Measurements from ENCODE around the gene SLC7A9. TPM values are rescaled to one million over a fixed set of nuclear protein-coding genes. Genes with fewer than 3 reads are reported as not detected.

SLC7A9 gene
- polyA plus RNA-seq, 1 experiment: not detected

DNA sequence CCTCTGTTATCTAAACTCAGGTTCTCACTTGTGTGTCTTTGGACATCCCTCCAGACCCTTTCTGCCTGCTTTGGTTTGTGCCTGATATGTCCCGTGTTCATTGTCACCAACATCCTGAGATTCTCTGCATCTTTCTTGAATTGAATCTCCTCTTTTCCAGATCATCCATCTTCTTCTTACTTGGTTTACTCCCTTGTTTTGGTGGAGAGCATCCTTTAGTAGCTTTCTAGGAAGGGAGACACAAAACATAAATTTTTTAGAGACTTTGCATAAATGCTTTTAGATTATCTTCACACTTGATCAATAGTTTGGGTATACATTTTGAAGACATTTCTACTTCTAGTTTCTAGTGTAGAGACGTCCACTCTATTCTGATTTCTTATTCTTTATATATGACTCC is 88.3 kb downstream of the SLC7A9 start:
- POLR2A ChIA-PET: no interaction called here
- no peaks in the 10 kb centered on the region for H3K27me3 ChIP-seq (ENCODE audit: control insufficient read depth, insufficient read depth, low read length)
- no peak for DNase-seq (ENCODE audit: low read depth, low spot score)
- CTCF ChIA-PET: no interaction called here
- no peaks in the 10 kb centered on the region; the same call in 1 of the 2 replicates for H3K9me3 ChIP-seq (ENCODE audit: control insufficient read depth, insufficient read depth, low read length)
- TF ChIP-seq, protein P1, sequence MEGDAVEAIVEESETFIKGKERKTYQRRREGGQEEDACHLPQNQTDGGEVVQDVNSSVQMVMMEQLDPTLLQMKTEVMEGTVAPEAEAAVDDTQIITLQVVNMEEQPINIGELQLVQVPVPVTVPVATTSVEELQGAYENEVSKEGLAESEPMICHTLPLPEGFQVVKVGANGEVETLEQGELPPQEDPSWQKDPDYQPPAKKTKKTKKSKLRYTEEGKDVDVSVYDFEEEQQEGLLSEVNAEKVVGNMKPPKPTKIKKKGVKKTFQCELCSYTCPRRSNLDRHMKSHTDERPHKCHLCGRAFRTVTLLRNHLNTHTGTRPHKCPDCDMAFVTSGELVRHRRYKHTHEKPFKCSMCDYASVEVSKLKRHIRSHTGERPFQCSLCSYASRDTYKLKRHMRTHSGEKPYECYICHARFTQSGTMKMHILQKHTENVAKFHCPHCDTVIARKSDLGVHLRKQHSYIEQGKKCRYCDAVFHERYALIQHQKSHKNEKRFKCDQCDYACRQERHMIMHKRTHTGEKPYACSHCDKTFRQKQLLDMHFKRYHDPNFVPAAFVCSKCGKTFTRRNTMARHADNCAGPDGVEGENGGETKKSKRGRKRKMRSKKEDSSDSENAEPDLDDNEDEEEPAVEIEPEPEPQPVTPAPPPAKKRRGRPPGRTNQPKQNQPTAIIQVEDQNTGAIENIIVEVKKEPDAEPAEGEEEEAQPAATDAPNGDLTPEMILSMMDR (IDR thresholded peaks at IDR 0.05; ENCODE audit: low read depth, low read length): no peak
- no peak overlapping the region for H3K27ac ChIP-seq (ENCODE audit: low read depth, low read length)
- no peak overlapping the region for H3K4me3 ChIP-seq (ENCODE audit: low read depth, low read length)

Small RNA genes lying within 50 kb of the gene (small RNA-seq; reads per million reads assigned to genes)
- gene RN7SKP22 (ENCODE audit: insufficient read length, low read depth): not detected

Other genes with a start within 250 kb of the SLC7A9 start
- gene ANKRD27, start 194.6 kb downstream of the SLC7A9 start, polyA plus RNA-seq (2011; rRNA removed): 26.2 and 28.7 TPM in 2 replicates
- 0.07 and 0.09 TPM in 2 replicates for gene RGS9BP, start 193.9 kb downstream of the SLC7A9 start, polyA plus RNA-seq (2011; rRNA removed)
- gene NUDT19, start 177.9 kb downstream of the SLC7A9 start, polyA plus RNA-seq (2011; rRNA removed): 4.8 and 5.3 TPM in 2 replicates
- gene TDRD12, start 150.0 kb downstream of the SLC7A9 start, polyA plus RNA-seq (2011; rRNA removed): 0.07 and 0.09 TPM in 2 replicates
- gene CEP89, start 102.2 kb upstream of the SLC7A9 start, polyA plus RNA-seq (2011; rRNA removed): 12.3 and 13.9 TPM in 2 replicates
- gene FAAP24, start 102.5 kb upstream of the SLC7A9 start, polyA plus RNA-seq (2011; rRNA removed): 1.6 and 1.8 TPM in 2 replicates
- gene RHPN2, start 195.1 kb upstream of the SLC7A9 start, polyA plus RNA-seq (2011; rRNA removed): 4.8 and 5.3 TPM in 2 replicates
- gene GPATCH1, start 211.4 kb upstream of the SLC7A9 start, polyA plus RNA-seq (2011; rRNA removed): 7.0 and 7.9 TPM in 2 replicates

Measured in AG04450 (cell line).